SU-DHL-6 (cell line): ENCODE results near the gene GSE1.

Source experiments
- H2AFZ ChIP-seq: fragments of 200-600 bp; sonication (generic); 2 replicates; pipeline ENCODE4 v1.6.1; 2014; ENCODE audit warnings: low read depth, mild to moderate bottlenecking, moderate library complexity, mixed read lengths, antibody characterized with exemption, low read length; ENCODE audit not compliant: severe bottlenecking
- H3F3A ChIP-seq: fragments of 200-600 bp; shearing (Covaris generic); 2 replicates; pipeline ENCODE4 v1.6.0; 2016; ENCODE audit warnings: antibody characterized with exemption, mild to moderate bottlenecking; ENCODE audit not compliant: insufficient read depth
- H3K27ac ChIP-seq: fragments of 200-600 bp; sonication (generic); 2 replicates; pipeline ENCODE4 v1.5.1; 2016; ENCODE audit warnings: low read depth, mild to moderate bottlenecking, low read length, moderate library complexity, mixed read lengths
- H3K27me3 ChIP-seq: fragments of 200-600 bp; sonication (generic), shearing (Covaris generic); 2 replicates; pipeline ENCODE4 v1.6.0; 2014; ENCODE audit warnings: mild to moderate bottlenecking, low read length
- H3K36me3 ChIP-seq: fragments of 200-600 bp; sonication (generic); 2 replicates; pipeline ENCODE4 v1.6.1; 2014; ENCODE audit warnings: mild to moderate bottlenecking, low read length, mixed read lengths
- H3K4me2 ChIP-seq: fragments of 300-600, 200-600 bp; shearing (Covaris generic), sonication (generic); 2 replicates; pipeline ENCODE4 v1.6.0; 2014; ENCODE audit warnings: low read length, low read depth, mild to moderate bottlenecking; ENCODE audit not compliant: poor library complexity, severe bottlenecking
- H3K4me3 ChIP-seq: fragments of 200-600 bp; sonication (generic); 2 replicates; pipeline ENCODE4 v1.5.1; 2014; ENCODE audit warnings: antibody characterized with exemption, low read length, mild to moderate bottlenecking, mixed read lengths; ENCODE audit not compliant: insufficient read depth, poor library complexity, severe bottlenecking
- H3K79me2 ChIP-seq: fragments of 200-600 bp; sonication (generic); 2 replicates; pipeline ENCODE4 v1.6.1; 2014; ENCODE audit warnings: mild to moderate bottlenecking, low read length, moderate library complexity; ENCODE audit not compliant: insufficient read depth
- H3K9ac ChIP-seq: fragments of 200-600 bp; sonication (generic); 2 replicates; pipeline ENCODE4 v1.7.0; 2014; ENCODE audit warnings: mild to moderate bottlenecking, low read length
- H3K9me2 ChIP-seq: fragments of 200-600 bp; sonication (generic); replicated peaks from 2 replicates; pipeline ENCODE4 v1.6.1; 2014; ENCODE audit warnings: low read length; ENCODE audit not compliant: insufficient read depth
- H3K9me3 ChIP-seq: fragments of 200-600 bp; sonication (generic); 2 replicates; pipeline ENCODE4 v1.6.1; 2014; ENCODE audit warnings: low read length, mixed read lengths; ENCODE audit not compliant: insufficient read depth
- H4K20me1 ChIP-seq: fragments of 200-600 bp; sonication (generic); 2 replicates; pipeline ENCODE4 v1.6.1; 2014; ENCODE audit warnings: low read depth, mild to moderate bottlenecking, antibody characterized with exemption, low read length, moderate library complexity, mixed read lengths
- EZH2phosphoT487 ChIP-seq: fragments of 200-600 bp; sonication (generic), shearing (Covaris generic); conservative IDR thresholded peaks from 2 replicates; pipeline ENCODE4 v1.6.1; 2018; ENCODE audit warnings: mild to moderate bottlenecking, antibody characterized with exemption, low read length, moderate library complexity, mixed read lengths
- TF ChIP-seq, protein P1 (sequence below): fragments of 200-600 bp; sonication (generic); IDR thresholded peaks from one replicate; pipeline ENCODE4 v1.5.1; 2017; ENCODE audit warnings: antibody characterized with exemption, mild to moderate bottlenecking, low read length, moderate library complexity; ENCODE audit not compliant: insufficient read depth, poor library complexity, severe bottlenecking

Gene GSE1

DNA sequence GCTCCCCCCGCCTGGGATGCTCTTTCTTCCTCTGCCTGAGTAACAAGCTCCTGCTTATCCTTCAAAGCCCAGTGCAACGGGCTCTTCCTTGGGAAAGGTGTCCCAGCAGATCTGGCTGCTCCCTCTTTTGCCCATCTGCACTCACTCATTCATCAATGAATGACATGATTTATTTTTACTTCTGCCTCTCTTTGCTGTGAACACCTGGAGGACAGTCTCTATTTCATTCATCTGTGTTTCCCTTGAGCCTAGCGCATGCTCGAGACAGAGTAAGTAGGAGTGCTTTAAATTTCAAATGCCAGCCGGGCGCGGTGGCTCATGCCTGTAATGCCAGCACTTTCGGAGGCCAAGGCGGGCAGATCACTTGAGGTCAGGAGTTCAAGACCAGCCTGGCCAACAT is 97.6 kb downstream of the GSE1 start:
- Histone ChIP-seq H3K4me3 (no peak overlapping the region), H3K4me2 (no peak overlapping the region), H3F3A (no peaks in the 10 kb centered on the region), H3K9me3 (no peaks in the 10 kb centered on the region), H3K79me2 (no peaks in the 10 kb centered on the region), H3K9me2 (no peaks in the 10 kb centered on the region), H3K9ac (no peak overlapping the region), H3K36me3 (no peaks in the 10 kb centered on the region), H3K27ac (no peak overlapping the region), H2AFZ (no peak overlapping the region), H3K27me3 (no peaks in the 10 kb centered on the region), H4K20me1 (no peaks in the 10 kb centered on the region)
- TF ChIP-seq EZH2phosphoT487 = no peak
- TF ChIP-seq, protein P1, sequence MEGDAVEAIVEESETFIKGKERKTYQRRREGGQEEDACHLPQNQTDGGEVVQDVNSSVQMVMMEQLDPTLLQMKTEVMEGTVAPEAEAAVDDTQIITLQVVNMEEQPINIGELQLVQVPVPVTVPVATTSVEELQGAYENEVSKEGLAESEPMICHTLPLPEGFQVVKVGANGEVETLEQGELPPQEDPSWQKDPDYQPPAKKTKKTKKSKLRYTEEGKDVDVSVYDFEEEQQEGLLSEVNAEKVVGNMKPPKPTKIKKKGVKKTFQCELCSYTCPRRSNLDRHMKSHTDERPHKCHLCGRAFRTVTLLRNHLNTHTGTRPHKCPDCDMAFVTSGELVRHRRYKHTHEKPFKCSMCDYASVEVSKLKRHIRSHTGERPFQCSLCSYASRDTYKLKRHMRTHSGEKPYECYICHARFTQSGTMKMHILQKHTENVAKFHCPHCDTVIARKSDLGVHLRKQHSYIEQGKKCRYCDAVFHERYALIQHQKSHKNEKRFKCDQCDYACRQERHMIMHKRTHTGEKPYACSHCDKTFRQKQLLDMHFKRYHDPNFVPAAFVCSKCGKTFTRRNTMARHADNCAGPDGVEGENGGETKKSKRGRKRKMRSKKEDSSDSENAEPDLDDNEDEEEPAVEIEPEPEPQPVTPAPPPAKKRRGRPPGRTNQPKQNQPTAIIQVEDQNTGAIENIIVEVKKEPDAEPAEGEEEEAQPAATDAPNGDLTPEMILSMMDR = no peak

DNA sequence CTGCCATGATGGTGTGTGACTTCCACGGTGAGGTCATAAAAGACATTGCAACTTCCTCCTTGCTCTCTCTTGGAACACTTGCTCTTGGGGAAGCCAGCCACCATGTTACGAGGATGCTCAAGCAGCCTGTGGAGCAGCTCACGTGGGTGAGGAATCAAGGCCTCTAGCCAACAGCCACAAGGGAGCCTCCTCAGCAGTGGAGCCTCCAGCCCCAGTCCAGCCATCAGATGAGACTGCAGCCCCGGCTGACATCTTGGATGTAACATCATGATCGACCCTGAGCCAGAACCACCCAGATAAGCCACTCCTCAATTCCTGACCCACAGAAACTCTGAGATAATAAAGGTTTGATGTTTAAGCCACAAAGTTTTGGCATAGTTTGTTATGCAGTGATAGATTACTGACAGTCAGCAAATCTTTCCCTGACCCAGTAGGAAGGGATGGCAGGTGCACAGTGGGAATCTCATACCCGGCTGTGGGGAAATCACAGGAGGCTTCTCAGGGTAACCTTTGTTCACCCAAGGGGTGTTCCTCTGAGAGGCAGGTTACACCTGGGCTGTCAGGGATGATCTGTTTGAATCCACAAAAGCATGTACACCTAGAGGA is 99.0 kb downstream of the GSE1 start:
- no peaks in the 10 kb centered on the region for H4K20me1 ChIP-seq
- H3K27ac ChIP-seq = no peak overlapping the region
- H3K9me2 ChIP-seq = no peaks in the 10 kb centered on the region
- H3K9me3 ChIP-seq = no peaks in the 10 kb centered on the region
- no peak overlapping the region for H3K4me3 ChIP-seq
- no peak overlapping the region for H3K9ac ChIP-seq
- H3K27me3 ChIP-seq = no peaks in the 10 kb centered on the region
- no peak overlapping the region for H2AFZ ChIP-seq
- H3K4me2 ChIP-seq = no peak overlapping the region
- TF ChIP-seq, protein P1 = no peak
- no peak for TF ChIP-seq EZH2phosphoT487
- H3F3A ChIP-seq = no peaks in the 10 kb centered on the region
- H3K79me2 ChIP-seq = no peaks in the 10 kb centered on the region
- no peaks in the 10 kb centered on the region for H3K36me3 ChIP-seq

DNA sequence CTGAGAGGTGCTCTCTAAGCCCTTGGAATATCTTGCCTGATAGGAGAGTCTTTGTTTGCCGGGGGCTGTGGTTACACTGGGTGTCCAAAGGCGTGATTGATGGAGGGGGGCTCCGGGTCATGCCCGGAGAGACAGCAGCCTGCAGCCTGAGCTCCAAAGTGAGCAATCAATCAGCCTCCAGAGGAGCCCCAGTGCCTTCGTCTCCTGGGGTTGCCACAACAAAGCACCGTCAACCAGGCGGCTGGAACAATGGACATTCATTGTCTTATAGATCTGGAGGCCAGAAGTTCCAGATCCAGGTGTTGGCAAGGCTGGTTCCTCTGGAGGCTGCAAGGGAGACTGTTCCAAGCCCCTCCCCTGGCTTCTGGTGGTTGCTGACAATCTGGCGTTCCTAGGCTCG is 99.7 kb downstream of the GSE1 start:
- Histone ChIP-seq H3K9ac (no peak overlapping the region), H3F3A (no peaks in the 10 kb centered on the region), H2AFZ (no peak overlapping the region), H3K9me2 (no peaks in the 10 kb centered on the region), H4K20me1 (no peaks in the 10 kb centered on the region), H3K36me3 (no peaks in the 10 kb centered on the region), H3K27ac (no peak overlapping the region), H3K9me3 (no peaks in the 10 kb centered on the region), H3K4me2 (no peak overlapping the region), H3K27me3 (no peaks in the 10 kb centered on the region), H3K4me3 (no peak overlapping the region), H3K79me2 (no peaks in the 10 kb centered on the region)
- no peak for TF ChIP-seq EZH2phosphoT487
- TF ChIP-seq, protein P1 = no peak
